Esophagus muscularis mucosa (tissue), 4 donors: Measurements from ENCODE around the gene PTPRS. TPM values are rescaled to one million over a fixed set of nuclear protein-coding genes. Genes with fewer than 3 reads are reported as not detected.
A peak's percentile ranks its signal among the peaks of the same experiment; 100 is the strongest.

Source experiments
- DNase-seq: peaks from one replicate; pipeline ENCODE4 v3.0.0-alpha.2; 2017; ENCODE audit errors: extremely low spot score
- H3K27ac ChIP-seq, 4 donors: fragments of 200-600 bp; sonication (generic); replicated peaks in 1 of 4; 1 replicate in 3 of 4; 2 replicates in 1 of 4; pipeline ENCODE4 v1.5.1; 2016 to 2019; ENCODE audit warnings: mild to moderate bottlenecking in 1 of 4
- H3K27me3 ChIP-seq, 4 donors: fragments of 200-600 bp; sonication (generic); one replicate each; pipeline versions ENCODE4 v1.5.1 to v1.6.0; 2016 to 2019
- H3K36me3 ChIP-seq, 4 donors: fragments of 200-600 bp; sonication (generic); one replicate each; pipeline ENCODE4 v1.5.1; 2016 to 2019
- H3K4me1 ChIP-seq, 4 donors: fragments of 200-600 bp; sonication (generic); one replicate each; pipeline ENCODE4 v1.5.1; 2016 to 2019
- H3K4me3 ChIP-seq, 4 donors: fragments of 200-600 bp; sonication (generic); 1 replicate in 2 of 4; 2 replicates in 2 of 4; pipeline ENCODE4 v1.5.1; 2016 to 2019; ENCODE audit warnings: mild to moderate bottlenecking in 4 of 4, moderate library complexity in 1 of 4
- H3K9me3 ChIP-seq, 4 donors: fragments of 200-600 bp; sonication (generic); 1 replicate in 3 of 4; 2 replicates in 1 of 4; pipeline ENCODE4 v1.5.1; 2016 to 2019
- CTCF ChIP-seq, 3 experiments: fragments of 200-600 bp in 2 of 3; fragments of 450-650 bp in 1 of 3; sonication (generic) in 2 of 3; IDR thresholded peaks; one replicate each; pipeline ENCODE4 v1.5.1; 2017 to 2019; ENCODE audit warnings: antibody characterized with exemption in 3 of 3, mild to moderate bottlenecking in 2 of 3, moderate library complexity in 1 of 3
- EP300 ChIP-seq: sonication (generic); formaldehyde crosslinking; IDR thresholded peaks from one replicate; pipeline ENCODE4 v1.6.1; 2017; ENCODE audit warnings: antibody characterized with exemption
- POLR2A ChIP-seq: fragments of 450-650 bp; IDR thresholded peaks from one replicate; pipeline ENCODE4 v1.6.1; 2017; ENCODE audit warnings: antibody characterized with exemption, moderate library complexity, mild to moderate bottlenecking, low read depth
- POLR2AphosphoS5 ChIP-seq, 2 donors: sonication (generic); formaldehyde crosslinking; IDR thresholded peaks; one replicate each; pipeline ENCODE4 v1.6.1; 2017; ENCODE audit warnings: antibody characterized with exemption in 2 of 2
- WGBS: methylation state at CpG from one replicate; pipeline ENCODE4 v1.1.5; 2018; 5-methylcytosine and 5-hydroxymethylcytosine counted together
- intact Hi-C: fragments of 100-400 bp; cut with DNase I; formaldehyde crosslinking; loops from one replicate; pipeline ENCODE4 v1.15.1; 2023
- total RNA-seq, 4 donors: library from RNA; depleted of rRNA; stranded (reverse); fragments of >200 nt; gene quantifications; one replicate each; pipeline versions ENCODE4 v1.1.0 to v1.2.1, GENCODE V29; 2016

The PTPRS gene
- total RNA-seq, 4 donors from 2014 or later = 140 to 311 (median 224) TPM

- peak overlapping the region; percentile 60 to 78 (median 66) for H3K4me3 ChIP-seq
- no peak for DNase-seq
- TF ChIP-seq CTCF (IDR thresholded peaks at IDR 0.05) (no peak), POLR2A (no peak), POLR2AphosphoS5 (IDR thresholded peaks at IDR 0.05) (no peak), EP300 (no peak)
- H3K27ac ChIP-seq = peak overlapping the region in 2 of 4 donors; percentile 13 to 55
- intact Hi-C loops = no loop called here
- H3K9me3 ChIP-seq = no peaks in the 10 kb centered on the region
- H3K27me3 ChIP-seq = peaks cover 0 to 65% (median 29%) of the 10 kb centered on the region in 4 donors
- no peaks in the 10 kb centered on the region for H3K36me3 ChIP-seq
- H3K4me1 ChIP-seq = peaks cover 12 to 28% (median 25%) of the 10 kb centered on the region in 4 donors
- WGBS = 3% methylated on average over 22 of the region's 39 CpGs
These were observed 1.2 kb downstream of the PTPRS start for GRCh38 chr19:5339198-5339949.

- TF ChIP-seq EP300 = no peak
- TF ChIP-seq POLR2AphosphoS5 (IDR thresholded peaks at IDR 0.05) = no peak
- no peak for TF ChIP-seq CTCF (IDR thresholded peaks at IDR 0.05)
- no peak for TF ChIP-seq POLR2A
- peaks cover 12 to 28% (median 25%) of the 10 kb centered on the region in 4 donors for H3K4me1 ChIP-seq
- DNase-seq = no peak
- intact Hi-C loops = no loop called here
- no peak overlapping the region for H3K27ac ChIP-seq
- H3K9me3 ChIP-seq = no peaks in the 10 kb centered on the region
- WGBS = 18% methylated on average over 23 of the region's 29 CpGs
- peak overlapping the region in 3 of 4 donors; percentile 11 to 68 (median 64) for H3K4me3 ChIP-seq
- peaks cover 0 to 71% (median 29%) of the 10 kb centered on the region in 4 donors for H3K27me3 ChIP-seq
- no peaks in the 10 kb centered on the region for H3K36me3 ChIP-seq
These were observed 1.9 kb downstream of the PTPRS start for GRCh38 chr19:5338656-5339197.

GRCh38 chr19:5337708-5338655, 2.6 kb downstream of the PTPRS start:
- Histone ChIP-seq H3K36me3 (no peaks in the 10 kb centered on the region), H3K9me3 (no peaks in the 10 kb centered on the region), H3K27ac (no peak overlapping the region), H3K4me3 (no peak overlapping the region), H3K4me1 (peaks cover 12 to 28% (median 25%) of the 10 kb centered on the region in 4 donors), H3K27me3 (peaks cover 0 to 71% (median 29%) of the 10 kb centered on the region in 4 donors)
- TF ChIP-seq POLR2A (no peak), POLR2AphosphoS5 (IDR thresholded peaks at IDR 0.05) (no peak), EP300 (no peak), CTCF (IDR thresholded peaks at IDR 0.05) (no peak)
- WGBS = 70% methylated on average over 31 of the region's 34 CpGs
- intact Hi-C loops = no loop called here
- DNase-seq = no peak

GRCh38 chr19:5337126-5337525, 3.5 kb downstream of the PTPRS start:
- WGBS = 88% methylated on average over 24 of the region's 24 CpGs
- no peak for TF ChIP-seq EP300
- TF ChIP-seq CTCF (IDR thresholded peaks at IDR 0.05) = no peak
- no peak for TF ChIP-seq POLR2A
- TF ChIP-seq POLR2AphosphoS5 (IDR thresholded peaks at IDR 0.05) = no peak
- DNase-seq = no peak

More at GRCh38 chr19:5337126-5337525, 3.5 kb downstream of the PTPRS start:
- Histone ChIP-seq H3K27ac (no peak overlapping the region), H3K4me1 (peaks cover 12 to 28% (median 25%) of the 10 kb centered on the region in 4 donors), H3K27me3 (peaks cover 0 to 71% (median 29%) of the 10 kb centered on the region in 4 donors), H3K9me3 (no peaks in the 10 kb centered on the region), H3K4me3 (no peak overlapping the region), H3K36me3 (no peaks in the 10 kb centered on the region)
- intact Hi-C loops = no loop called here
